HG02970 (cell line): ENCODE results near the gene CCDC121.

Source experiments
- ATAC-seq: cut with Tn5 transposase; IDR thresholded peaks from one replicate; pipeline ENCODE4 v1.9.1; 2021; ENCODE audit warnings: mild to moderate bottlenecking, moderate library complexity, moderate number of reproducible peaks; ENCODE audit not compliant: unreplicated experiment, low FRiP score

The CCDC121 gene, protein sequence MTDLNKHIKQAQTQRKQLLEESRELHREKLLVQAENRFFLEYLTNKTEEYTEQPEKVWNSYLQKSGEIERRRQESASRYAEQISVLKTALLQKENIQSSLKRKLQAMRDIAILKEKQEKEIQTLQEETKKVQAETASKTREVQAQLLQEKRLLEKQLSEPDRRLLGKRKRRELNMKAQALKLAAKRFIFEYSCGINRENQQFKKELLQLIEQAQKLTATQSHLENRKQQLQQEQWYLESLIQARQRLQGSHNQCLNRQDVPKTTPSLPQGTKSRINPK

DNA sequence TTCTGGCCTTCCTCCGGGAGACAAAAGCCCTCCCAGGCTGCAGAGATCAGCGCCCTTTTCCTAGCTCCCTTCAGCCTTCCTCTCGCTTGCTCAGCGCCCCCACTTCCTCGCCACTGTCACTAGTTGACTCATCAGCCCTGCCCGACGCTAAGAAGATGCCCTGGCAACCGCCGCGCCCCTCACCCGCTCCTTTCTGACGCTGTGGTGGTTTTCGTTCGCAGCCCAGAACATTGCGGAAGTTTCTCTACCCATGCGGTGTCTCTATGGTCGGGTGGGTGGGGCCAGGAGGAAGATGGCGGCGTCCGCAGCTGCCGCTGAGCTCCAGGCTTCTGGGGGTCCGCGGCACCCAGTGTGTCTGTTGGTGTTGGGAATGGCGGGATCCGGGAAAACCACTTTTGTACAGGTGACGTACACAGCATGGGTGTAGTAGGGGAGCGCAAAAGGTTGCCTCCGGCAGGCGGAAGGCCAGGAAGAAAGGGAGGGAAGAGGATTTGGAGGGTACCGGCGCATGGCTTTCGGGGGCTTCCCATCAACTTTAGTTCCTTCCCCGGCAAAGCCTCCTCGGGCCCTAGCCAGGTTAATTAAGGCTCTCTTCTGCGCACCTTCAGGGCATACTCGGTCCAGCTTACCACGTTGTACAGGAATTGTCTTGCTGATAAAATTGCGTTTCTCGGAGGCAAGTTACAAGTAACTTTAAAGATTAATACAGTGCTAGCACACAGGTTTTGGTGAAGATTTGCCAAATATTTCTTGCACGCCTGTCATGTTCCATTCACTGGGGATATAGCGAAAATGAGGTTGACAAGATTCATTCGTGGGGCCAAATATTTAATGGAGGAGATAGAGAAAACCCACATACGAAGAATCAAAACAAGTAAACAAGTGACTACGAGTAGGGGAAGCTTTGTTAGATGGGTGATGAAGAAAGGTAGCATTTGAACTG is at the start of gene CCDC121, which contains the start of gene GPN1:
Gene CCDC121, minus strand, starts transcription at position 246 of the 943 bp plus-strand sequence. CDS start 1,213 bp downstream, outside the sequence.
Gene GPN1, plus strand, starts transcription at position 284 of the 943 bp plus-strand sequence. Its CDS starts 9 bp downstream, at position 293.
- ATAC-seq, result peak; percentile 94

DNA sequence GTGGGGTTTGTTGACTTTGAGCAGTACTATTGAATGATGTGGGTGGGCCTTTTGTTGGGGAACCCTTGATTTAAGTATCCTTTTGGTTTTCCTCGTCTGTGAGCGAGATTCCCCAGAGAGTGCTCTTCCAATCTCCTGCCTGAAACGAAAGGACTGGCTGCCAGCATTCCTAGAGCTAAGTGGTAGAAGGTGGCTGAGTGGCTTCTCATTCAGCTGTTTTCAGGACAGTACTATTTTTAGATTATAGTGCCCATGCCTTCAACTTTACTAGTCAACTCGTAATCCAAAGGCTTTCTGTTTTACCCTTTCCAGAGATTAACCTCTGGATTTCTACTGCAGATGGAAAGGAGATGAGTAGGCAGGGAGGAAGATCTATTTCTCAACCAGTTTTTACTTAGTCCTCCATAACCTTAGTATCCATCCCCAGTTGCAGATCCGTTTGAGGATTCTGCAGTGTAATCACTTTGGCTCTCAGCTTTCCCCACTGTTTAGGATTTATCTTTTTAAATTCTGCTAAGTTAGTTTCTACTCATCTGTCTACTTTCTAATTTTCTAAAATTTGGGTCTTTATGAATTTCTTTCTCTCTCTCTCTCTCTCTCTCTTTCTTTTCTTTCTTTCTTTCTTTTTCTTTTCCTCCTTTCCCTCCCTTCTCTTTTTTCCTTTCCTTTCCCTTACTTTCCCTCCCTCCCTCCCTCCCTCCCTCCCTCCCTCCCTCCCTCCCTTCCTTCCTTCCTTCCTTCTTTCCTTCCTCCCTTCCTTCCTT is 44.1 kb upstream of the CCDC121 start:
- no peak for ATAC-seq

DNA sequence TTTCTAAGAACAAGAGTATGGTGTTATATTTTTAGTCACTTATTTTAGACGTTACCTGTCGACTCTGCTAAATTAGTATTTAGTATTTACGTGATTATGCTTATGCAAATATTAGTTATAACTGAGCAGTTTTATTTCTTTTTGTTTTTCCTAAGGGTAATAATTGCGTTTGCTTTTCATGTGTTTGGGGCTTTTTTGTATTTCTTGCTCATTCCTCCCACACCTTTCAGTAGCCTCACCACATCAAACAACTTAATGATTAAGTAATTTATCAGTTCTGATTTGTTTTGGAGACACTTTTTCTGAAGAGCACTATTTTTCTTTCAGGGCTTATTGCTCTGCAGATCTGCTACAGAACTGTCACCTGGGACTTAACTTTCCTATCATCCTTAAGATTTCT is 42.4 kb upstream of the CCDC121 start:
- no peak for ATAC-seq

DNA sequence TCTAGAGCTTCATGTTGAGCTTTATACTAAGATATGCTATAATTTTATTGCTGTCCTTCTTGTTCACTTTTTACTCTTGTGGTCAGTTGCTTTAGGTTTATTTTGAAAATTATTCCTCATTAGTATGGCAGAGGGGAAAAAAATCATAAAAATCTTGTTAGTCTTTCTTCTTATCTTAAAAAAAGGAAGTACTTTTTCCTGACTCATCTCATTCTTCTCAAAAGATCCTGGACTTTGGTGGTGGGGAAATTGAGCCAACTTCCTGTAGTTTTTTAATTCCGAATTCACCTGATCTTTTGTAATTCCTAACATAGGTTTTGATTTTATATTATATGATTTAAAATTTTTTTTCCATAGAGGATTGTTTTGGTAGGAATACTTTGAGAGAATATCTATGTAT is 38.6 kb upstream of the CCDC121 start:
- no peak for ATAC-seq

DNA sequence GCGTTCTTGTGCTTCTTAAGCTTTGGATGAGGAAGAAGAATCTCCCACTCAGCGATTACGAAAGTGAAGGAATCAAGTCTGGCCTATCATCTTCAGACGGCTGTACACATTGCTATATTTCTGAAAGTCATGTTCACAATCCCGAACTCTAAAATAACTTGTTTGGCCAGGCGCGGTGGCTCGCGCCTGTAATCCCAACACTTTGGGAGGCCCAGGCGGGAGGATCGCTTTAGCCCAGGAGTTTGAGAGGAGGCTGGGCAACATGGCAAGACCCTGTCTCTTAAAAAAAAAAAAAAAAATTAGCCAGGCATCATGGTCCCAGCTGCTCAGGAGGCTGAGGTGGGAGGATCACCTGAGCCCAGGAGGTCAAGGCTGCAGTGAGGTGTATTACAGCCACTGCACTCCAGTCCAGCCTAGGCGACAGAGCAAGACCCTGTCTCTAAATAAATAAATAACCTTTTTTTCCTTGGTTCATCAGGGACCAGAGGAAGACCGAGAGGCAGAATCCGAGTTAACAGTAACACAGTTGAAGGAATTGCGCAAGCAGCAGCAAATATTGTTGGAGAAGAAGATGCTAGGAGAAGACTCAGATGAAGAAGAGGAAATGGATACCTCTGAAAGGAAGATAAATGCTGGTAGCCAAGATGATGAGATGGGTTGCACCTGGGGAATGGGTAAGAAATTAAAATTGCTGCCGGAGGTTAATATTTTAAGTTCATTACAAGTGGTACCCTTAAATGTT is 36.0 kb upstream of the CCDC121 start:
- ATAC-seq, result no peak

DNA sequence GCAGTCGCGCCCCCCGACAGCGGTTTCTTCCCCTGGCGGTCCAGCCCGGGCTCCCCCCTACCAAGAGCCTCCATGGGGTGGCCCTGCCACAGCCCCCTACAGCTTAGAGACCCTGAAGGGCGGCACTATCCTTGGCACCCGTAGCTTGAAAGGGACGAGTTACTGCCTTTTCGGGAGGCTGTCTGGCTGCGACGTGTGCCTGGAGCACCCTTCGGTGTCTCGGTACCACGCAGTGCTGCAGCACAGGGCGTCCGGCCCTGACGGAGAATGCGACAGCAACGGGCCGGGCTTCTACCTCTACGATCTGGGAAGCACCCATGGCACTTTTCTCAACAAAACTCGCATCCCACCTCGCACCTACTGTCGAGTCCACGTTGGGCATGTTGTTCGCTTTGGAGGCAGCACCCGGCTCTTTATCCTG is 35.4 kb upstream of the CCDC121 start:
- no peak for ATAC-seq

DNA sequence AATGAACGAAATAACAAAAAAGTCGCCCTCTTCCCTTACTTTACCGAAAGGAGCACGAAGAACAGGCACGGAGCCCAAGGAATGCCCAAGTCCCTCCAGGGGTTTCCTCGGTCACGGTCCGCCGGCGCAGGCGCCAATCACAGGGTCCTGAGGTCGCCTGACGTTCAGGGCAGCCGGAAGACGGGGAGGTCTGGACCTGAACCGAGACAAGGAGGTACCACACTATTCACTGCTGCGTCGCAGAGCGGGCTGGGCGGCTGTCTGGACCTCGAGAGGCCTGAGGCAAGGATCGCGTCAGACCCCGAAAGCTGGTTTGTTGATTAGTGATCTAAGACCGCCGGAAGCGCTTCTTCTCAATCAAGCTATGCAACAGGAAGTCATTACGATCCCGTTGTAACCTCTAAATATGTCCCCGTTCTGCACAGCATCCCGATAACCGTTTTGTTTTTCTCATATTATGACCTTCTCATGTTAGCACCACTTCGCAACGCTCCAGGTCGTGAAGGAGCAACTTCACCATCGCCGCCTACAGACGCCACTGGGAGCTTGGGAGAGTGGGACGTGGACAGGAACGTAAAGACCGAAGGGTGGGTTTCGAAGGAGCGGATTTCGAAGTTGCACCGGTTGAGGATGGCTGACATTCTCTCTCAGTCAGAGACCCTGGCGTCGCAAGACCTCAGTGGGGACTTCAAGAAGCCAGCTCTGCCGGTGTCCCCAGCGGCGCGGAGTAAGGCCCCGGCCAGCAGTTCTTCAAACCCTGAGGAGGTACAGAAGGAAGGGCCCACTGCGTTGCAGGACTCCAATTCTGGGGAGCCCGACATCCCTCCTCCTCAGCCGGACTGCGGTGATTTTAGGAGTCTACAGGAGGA is 34.7 kb upstream of the CCDC121 start, which contains the start of the genes SLC4A1AP and SUPT7L:
Gene SLC4A1AP, plus strand, starts transcription at position 605 of the 869 bp plus-strand sequence. Its CDS starts 26 bp downstream, at position 631.
Gene SUPT7L, minus strand, starts transcription at position 330 of the 869 bp plus-strand sequence. CDS start 1,422 bp downstream, outside the sequence.
- peak; percentile 70 for ATAC-seq

DNA sequence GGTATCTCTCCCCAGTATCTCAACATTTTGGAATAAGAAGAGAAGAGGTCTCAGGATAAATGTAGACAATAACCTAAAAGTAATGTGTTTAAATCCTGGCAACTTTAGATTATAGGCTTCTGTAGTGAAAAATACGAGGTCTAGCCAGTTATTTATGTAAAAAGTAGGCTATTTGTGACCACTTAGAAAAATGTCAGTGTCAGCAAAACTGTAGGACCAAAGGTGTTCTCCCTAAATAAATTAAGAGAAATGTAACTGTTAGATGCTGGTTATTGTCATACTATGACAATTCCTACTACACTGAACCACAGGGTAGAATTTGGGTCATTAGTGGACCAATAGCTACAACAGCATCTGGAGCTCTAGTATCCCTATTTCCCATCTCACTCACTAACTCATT is 32.6 kb upstream of the CCDC121 start:
- no peak for ATAC-seq

DNA sequence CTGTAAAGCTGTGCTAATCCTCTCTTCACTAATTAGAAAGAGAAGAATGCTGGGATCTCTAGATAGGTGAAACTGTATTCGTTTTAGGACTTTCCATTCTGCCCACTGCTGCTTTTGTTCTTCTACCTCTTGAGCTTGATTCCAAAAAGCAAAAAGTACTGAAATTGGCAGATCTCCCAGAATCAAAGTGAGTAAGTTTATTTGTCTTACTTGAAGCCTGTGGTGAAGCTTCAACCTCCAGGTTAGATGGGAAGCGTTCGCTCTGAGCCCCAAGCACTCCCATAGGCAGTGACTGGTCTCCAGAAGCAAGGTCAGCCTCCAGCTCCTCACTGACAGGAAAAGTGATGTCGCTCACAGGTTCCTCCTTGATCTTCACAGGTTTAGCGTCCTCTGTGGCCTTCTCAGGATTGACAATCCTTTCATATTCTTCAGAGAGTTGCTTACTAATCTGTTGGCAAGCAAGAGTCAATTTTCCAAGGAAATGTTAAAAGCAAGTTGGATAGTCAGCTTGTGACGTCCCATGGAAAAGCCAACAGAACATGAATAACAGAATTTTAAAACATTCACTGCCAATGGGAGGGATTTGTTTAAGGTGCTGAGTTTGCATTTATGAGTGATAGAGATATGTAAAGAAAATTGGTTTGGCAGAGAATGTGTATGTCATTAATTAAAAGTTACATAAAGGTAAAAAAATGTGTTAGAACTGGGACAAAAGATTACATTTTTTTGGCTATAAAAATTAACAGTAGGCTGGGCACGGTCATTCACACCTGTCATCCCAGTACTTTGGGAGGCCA is 26.5 kb upstream of the CCDC121 start:
- ATAC-seq, result no peak

DNA sequence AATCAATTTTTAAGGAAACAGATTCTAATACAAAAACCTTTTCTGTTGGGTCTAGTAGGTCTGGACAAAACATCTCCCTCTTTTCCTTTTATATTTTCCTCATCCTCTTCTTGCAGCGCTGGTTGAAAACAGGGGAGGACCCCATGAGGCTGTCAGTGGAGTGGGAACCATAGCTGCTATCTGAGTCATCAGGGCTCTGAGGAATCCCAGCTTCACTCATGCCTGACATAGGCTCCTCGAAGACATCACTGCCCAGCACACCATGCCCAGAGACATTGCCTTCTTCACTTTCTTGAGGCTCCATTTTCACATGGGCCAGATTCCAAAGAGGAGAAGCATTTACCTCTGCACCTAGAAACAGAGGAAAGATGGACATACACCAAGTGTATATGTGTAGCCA is 24.6 kb upstream of the CCDC121 start:
- no peak for ATAC-seq

DNA sequence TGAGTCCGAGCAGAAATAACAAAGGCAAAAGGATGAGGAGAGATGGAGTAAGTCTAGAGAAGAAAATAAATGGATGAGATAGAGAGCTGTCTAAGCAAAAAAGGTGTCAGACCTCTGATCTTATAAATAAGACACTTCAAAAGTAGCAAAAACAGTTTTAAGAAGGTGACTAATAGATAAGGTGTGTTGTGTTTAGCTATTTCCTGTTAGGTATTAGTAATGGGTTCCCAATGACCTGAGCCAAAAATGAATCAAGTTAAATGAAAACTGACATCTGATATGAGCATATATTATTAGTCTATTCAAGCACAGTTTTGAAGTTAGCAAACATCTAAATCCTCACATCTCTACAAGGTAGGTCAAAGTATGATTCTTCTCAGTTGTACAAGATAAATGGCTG is 24.0 kb upstream of the CCDC121 start:
- ATAC-seq, result no peak

DNA sequence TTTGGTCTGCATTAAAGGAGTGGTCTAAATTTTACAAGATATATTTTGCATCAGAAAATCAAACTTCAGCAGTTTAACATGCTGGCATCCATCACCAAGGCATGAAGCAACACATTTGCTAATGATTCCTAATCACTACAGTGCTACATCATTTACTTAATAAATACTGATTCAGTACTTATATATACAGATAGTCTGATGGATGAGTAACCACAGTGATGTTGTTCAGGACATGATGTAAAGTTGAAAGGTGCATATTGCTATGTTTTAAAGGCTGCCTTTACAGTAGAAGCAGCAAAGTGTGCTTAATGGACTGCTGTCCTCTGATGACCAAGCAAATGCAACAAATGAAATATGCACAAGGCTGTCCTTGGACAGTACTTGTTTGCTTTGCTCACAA is 23.5 kb upstream of the CCDC121 start:
- ATAC-seq, result no peak

DNA sequence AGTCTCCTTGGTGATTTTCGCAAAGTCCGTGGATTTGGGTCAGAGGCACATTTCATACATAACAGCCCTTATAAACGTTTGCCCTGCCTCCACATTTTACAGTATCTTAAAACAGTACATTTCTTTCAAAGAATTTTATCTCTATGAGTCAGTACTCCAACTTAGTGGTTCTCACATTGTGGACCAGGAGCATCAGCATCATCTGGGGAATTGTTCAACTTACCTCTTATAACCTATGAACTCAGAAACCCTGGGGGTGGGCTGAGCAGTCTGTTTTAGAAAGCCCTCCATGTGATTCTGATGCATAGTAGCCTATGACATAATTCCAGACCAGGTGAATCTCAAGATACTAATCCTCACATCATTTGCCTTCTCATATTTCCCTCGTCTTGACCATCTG is 22.2 kb upstream of the CCDC121 start:
- ATAC-seq, result no peak

DNA sequence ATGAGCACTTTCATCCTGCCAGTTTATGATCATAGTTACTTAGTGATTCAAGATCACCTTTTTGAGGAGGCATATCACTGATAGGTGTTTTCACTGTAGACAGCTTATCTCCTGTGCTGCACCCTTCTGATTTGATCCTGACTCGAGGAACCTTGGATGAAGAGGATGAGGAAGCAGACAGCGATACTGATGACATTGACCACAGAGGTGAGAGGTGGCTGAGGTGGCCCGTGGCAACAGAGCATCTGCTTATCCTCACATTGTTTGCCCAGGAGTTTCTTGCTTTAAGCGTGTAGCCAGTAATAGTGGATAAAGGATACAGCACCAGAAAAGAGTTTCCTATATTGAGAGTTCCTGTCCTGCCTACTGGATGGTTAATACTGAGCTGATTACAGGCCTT is 18.9 kb upstream of the CCDC121 start:
- ATAC-seq, result no peak

DNA sequence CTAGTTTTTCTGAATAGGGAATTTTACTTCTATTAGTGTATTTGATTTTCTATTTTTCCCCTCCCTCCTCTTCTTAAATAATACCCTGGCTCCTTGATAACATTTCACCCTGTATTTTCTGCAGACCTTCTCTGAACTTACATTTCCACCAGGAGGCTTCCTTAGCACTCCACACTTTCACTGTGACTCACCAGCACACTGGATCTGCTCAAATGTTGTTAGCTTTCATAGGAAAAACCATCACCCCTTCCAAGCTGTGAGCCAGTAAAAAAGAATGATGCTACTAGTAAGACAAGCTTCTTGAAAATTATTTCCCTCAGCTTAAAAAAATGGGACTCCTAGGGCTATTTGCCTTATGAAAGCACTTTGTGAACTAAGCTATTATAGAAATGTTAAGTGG is 18.5 kb upstream of the CCDC121 start:
- no peak for ATAC-seq

DNA sequence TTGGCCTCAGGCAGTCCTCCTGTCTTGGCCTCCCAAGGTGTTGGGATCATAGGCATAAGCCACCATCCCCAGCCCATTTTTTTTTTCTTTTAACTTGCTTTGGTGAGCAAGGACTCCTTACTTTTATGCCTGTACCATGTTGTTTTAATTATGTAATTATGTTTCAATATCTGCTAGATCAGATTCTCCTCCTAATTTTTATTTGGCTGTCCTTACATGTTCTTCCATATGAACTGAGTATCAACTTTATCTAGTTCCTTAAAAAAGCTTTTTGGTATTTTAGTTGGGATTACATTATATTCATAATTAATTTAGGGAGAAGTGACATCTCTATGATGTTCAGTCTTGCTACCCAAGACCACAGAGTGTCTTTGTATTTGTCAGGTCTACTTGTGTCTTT is 16.4 kb upstream of the CCDC121 start:
- ATAC-seq, result no peak

DNA sequence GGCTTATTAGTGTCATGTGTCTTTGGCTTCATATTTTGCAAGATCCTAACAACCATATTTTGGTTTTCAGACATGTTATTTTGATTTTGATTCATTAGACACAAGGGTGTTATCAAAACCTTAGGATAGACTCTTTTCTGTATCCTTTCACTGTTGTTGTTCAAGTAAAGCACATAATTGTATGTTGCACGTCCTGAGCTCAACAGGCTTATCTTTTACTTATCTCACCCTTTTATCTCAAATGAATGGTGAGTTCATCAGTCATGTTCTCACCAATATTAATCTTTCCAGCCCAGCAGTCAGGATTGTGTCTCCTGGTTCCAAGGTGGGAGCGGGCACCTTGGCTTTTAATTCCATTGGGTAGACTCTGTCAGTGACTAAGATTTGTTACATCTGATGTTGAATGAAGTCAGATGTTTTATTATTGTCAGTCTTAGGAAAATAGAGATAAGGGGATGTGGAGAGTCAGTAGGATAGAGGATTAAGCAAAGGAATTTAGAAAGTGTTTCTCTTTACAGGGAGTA is 12.0 kb upstream of the CCDC121 start:
- no peak for ATAC-seq

DNA sequence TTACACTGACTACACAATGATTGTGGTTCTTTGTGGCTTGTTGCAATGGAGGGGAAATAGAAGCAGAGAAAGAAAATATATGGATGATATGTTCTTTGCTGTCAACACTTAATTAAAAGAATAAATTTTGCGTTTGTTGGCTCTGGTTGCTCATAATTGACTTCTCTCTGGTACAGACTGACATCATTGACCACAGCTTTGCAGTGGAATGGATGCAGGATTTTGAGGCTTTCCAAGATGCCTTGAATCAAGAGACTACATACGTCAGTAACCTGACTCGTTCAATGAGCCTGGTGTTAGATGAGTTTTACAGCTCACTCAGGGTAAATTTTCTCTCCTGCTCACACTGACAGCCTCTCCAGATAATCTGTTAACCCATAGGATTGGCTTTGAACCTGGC is 9.9 kb upstream of the CCDC121 start:
- no peak for ATAC-seq
